Keratinocyte (primary cell): ENCODE measurements around the gene SPRED2.

Experiments used
- CTCF ChIP-seq, 3 experiments: IDR thresholded peaks in 1 of 3; conservative IDR thresholded peaks in 1 of 3; optimal IDR thresholded peaks in 1 of 3; 2 replicates in 2 of 3; 3 replicates in 1 of 3; pipeline versions ENCODE3 to v1.5.1; 2011; ENCODE audit warnings: low read length in 3 of 3, mild to moderate bottlenecking in 3 of 3, moderate library complexity in 2 of 3, control low read depth in 1 of 3, inconsistent platforms in 1 of 3; ENCODE audit not compliant: insufficient read depth in 2 of 3; ENCODE audit errors: extremely low read depth in 1 of 3
- EZH2 ChIP-seq: IDR thresholded peaks from one replicate; pipeline ENCODE4 v1.6.1; 2012; ENCODE audit warnings: inconsistent platforms, mild to moderate bottlenecking, low read length, moderate library complexity

DNA sequence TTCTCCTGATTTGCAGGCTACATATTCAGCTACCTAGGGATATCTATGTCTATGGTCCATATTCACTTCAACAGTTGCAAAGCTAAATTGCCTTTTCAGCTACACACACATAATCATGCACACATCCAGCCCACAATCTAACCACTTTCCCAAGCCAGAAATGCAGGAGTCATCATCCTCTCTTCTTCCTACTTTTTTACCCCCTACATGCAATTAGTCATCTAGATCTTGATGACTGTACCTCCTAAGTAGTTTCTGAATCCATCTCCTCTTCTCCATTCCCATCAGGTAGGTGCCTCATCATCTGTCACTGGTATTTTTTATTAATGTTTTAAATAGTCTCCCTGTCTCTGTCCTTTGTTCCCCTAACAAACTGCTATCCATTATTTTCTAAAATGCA lies 23.7 kb upstream of the SPRED2 start:
- TF ChIP-seq CTCF (optimal IDR thresholded peaks at IDR 0.05 in 1 of 3, IDR thresholded peaks at IDR 0.05 in 1 of 3, conservative IDR thresholded peaks at IDR 0.05 in 1 of 3; ENCODE audit: extremely low read depth in 1 of 3, insufficient read depth in 2 of 3, low read length in 3 of 3) = no peak
- no peak for TF ChIP-seq EZH2
